ENCODE results near the gene CSNK2B. TPM values are rescaled to one million over a fixed set of nuclear protein-coding genes. Genes with fewer than 3 reads are reported as not detected.

CSNK2B gene
- polyA plus RNA-seq, 2 of the 4 experiments (the other 2 are of a cell fraction), result 41.8 to 141 TPM

DNA sequence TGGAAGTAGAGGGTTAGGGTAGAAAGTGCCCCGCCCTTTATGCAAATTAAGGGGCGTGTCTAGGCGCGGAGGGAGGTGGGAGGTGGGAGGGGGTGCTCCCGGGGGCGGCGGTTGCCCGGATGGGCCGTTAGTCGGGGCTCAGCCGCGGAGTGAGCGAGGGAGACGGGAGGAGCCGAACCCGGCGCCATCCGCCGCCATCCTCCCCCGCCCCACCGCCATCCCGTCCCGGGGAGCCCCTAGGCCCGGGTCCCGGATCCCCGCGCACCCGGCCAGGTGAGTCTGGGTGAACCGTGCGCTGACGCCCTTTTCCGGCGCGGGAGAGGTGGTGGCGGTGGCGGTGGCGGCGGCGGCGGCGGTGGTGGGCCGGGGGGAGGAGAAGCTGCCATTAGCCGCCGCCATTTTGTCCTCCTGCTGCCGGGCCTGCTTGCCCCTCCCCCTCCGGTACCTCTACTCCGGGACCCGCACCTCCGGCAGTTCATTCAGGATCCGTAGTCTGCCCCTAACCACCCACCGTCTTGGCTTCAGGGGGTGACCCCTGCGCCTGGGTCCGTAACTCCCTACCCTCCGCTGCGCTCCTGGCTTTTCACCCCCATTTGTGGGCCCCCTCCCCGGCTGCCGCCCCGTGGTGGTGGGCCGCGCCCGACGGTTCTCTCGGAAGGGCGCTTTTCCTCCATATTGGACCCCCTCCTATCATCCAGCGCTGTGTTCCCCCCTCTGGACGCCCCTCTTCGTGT is 45.1 kb upstream of the CSNK2B start, which contains the start of gene PRRC2A (continued):
- TF ChIP-seq CHD4 (IDR thresholded peaks at IDR 0.05; ENCODE audit: borderline replicate concordance), result no peak
- TF ChIP-seq JUNB (IDR thresholded peaks at IDR 0.05), result no peak
- TF ChIP-seq, protein P1, sequence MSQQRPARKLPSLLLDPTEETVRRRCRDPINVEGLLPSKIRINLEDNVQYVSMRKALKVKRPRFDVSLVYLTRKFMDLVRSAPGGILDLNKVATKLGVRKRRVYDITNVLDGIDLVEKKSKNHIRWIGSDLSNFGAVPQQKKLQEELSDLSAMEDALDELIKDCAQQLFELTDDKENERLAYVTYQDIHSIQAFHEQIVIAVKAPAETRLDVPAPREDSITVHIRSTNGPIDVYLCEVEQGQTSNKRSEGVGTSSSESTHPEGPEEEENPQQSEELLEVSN (IDR thresholded peaks at IDR 0.05; ENCODE audit: borderline replicate concordance, low read depth), result no peak
- no peak for TF ChIP-seq EHF (CRISPR knock-in tag; IDR thresholded peaks at IDR 0.05)
- TF ChIP-seq, protein P2, sequence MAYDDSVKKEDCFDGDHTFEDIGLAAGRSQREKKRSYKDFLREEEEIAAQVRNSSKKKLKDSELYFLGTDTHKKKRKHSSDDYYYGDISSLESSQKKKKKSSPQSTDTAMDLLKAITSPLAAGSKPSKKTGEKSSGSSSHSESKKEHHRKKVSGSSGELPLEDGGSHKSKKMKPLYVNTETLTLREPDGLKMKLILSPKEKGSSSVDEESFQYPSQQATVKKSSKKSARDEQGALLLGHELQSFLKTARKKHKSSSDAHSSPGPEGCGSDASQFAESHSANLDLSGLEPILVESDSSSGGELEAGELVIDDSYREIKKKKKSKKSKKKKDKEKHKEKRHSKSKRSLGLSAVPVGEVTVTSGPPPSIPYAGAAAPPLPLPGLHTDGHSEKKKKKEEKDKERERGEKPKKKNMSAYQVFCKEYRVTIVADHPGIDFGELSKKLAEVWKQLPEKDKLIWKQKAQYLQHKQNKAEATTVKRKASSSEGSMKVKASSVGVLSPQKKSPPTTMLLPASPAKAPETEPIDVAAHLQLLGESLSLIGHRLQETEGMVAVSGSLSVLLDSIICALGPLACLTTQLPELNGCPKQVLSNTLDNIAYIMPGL (CRISPR knock-in tag; IDR thresholded peaks at IDR 0.05; ENCODE audit: borderline replicate concordance), result no peak
- TF ChIP-seq KDM5A (IDR thresholded peaks at IDR 0.05), result no peak; the same call in 1 of the 2 replicates
- TF ChIP-seq NPAS2 (CRISPR knock-in tag; IDR thresholded peaks at IDR 0.05; ENCODE audit: borderline replicate concordance), result no peak
- TF ChIP-seq PBX3 (IDR thresholded peaks at IDR 0.05), result no peak
- TF ChIP-seq SMC3 (IDR thresholded peaks at IDR 0.05), result no peak

DNA sequence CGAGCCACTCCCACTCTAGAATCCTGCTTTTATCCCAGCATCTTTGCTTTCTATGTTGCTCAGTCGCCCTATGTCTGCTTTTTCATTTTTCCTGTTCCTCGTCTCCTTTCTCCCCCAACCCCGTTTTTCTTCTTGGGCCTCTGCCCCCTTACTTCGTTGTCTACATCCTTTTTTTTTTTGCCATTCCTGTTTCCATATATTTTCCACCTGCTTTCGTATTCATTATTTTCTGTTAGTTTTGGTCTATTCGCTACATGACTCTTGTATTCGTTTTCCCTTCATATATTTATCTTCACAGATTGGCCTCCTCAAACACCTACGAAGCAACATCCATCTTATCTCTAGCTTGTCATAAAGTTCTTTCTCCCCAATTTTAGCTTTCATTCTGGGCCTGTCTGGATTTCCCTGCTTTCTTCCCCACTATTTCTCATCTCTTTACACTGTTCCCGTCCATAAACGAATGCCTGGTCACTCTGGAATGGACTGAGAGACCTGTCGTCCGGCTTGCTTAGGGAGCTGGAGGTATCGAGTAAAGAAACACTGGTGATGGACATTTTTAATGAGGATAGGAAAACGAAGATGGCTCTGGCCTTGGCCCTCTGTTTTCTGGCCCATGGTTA is 44.5 kb upstream of the CSNK2B start:
- TF ChIP-seq CTCF (IDR thresholded peaks at IDR 0.05), result no peak
- no peak for TF ChIP-seq RFX5 (IDR thresholded peaks at IDR 0.05)
- no peak for TF ChIP-seq RNF2 (IDR thresholded peaks at IDR 0.05; ENCODE audit: borderline replicate concordance, low read depth)
- no peak for TF ChIP-seq FOSL2 (IDR thresholded peaks at IDR 0.05)
- TF ChIP-seq FOSL2 (CRISPR knock-in tag; IDR thresholded peaks at IDR 0.05), result no peak
- TF ChIP-seq EP300 (IDR thresholded peaks at IDR 0.05), result no peak
- no peak for TF ChIP-seq BHLHE40 (IDR thresholded peaks at IDR 0.05; ENCODE audit: low read depth, low read length)
- no peak for TF ChIP-seq NPAS2 (CRISPR knock-in tag; IDR thresholded peaks at IDR 0.05; ENCODE audit: borderline replicate concordance)
- H3K9me3 ChIP-seq, result no peaks in the 10 kb centered on the region
- peak overlapping the region; percentile 99 for H3K4me2 ChIP-seq
- FAIRE-seq (no peak), ATAC-seq (no peak), DNase-seq (ENCODE audit: low read depth in 1 of 2, low spot score in 1 of 2) (no peak)
- ChIA-PET POLR2A (interaction anchor here (1.2 to 1.3 kb wide), 2 partner anchors 12 to 18 kb away, joined by 3 to 4 read pairs; no protein-coding TSS in a partner anchor), CTCF (interaction anchor here (1.0 to 1.7 kb wide), 3 partner anchors 23 to 151 kb away, joined by 3 to 6 read pairs (median 3); no protein-coding TSS in a partner anchor)
- H3K4me3 ChIP-seq, result peak overlapping the region; percentile 81
- peak overlapping the region; percentile 99 for H3K27ac ChIP-seq
- peaks cover 15% of the 10 kb centered on the region for H3K4me1 ChIP-seq
- WGBS (ENCODE audit: missing lambda C conversion rate), result 2% methylated on average over 15 of the region's 15 CpGs

DNA sequence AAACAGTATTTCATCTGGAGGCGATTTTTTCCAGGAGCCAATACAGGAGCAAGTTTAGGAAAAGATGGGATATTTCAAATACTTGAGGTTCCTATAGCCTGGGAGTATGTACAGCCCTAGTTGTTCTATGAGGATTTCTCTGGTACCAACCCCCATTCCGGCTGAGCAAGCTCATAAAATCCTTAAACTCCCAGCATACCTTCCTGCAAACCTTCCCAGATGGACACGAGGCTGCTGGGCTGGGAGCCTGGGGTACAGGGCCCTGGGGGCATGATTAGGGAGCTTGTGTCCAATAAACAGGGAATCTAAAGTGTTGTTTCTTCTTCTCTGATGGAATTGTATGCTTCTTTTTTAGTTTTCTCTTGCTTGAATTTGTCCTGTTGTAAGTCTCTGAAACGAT is 43.9 kb upstream of the CSNK2B start:
- DNase-seq (ENCODE audit: low read depth in 1 of 2, low spot score in 1 of 2), result no peak
- Histone ChIP-seq H3K4me2 (peak overlapping the region; percentile 99), H3K4me3 (peak overlapping the region; percentile 81), H3K27ac (peak overlapping the region; percentile 99), H3K9me3 (no peaks in the 10 kb centered on the region), H3K4me1 (peaks cover 15% of the 10 kb centered on the region)
- WGBS (ENCODE audit: missing lambda C conversion rate), result 2% methylated on average over 3 of the region's 4 CpGs
- ChIA-PET CTCF (interaction anchor here (0.8 to 1.7 kb wide), 4 partner anchors 14 to 150 kb away, joined by 3 to 6 read pairs (median 4); no protein-coding TSS in a partner anchor), POLR2A (interaction anchor here (1.2 to 1.3 kb wide), 2 partner anchors 11 to 17 kb away, joined by 3 to 4 read pairs; no protein-coding TSS in a partner anchor)
- FAIRE-seq, result no peak
- no peak for ATAC-seq
- TF ChIP-seq CTCF (IDR thresholded peaks at IDR 0.05) (no peak), EHMT2 (IDR thresholded peaks at IDR 0.05; ENCODE audit: low read depth) (no peak), MAZ (IDR thresholded peaks at IDR 0.05; ENCODE audit: borderline replicate concordance, low read depth, low read length) (no peak), RAD21 (conservative IDR thresholded peaks at IDR 0.05 in 1 of 2, IDR thresholded peaks at IDR 0.05 in 1 of 2) (no peak), ATOH8 (CRISPR knock-in tag; IDR thresholded peaks at IDR 0.05; ENCODE audit: low read depth) (no peak), CBX2 (IDR thresholded peaks at IDR 0.05; ENCODE audit: borderline replicate concordance, low read depth) (no peak)
- TF ChIP-seq, protein P3, sequence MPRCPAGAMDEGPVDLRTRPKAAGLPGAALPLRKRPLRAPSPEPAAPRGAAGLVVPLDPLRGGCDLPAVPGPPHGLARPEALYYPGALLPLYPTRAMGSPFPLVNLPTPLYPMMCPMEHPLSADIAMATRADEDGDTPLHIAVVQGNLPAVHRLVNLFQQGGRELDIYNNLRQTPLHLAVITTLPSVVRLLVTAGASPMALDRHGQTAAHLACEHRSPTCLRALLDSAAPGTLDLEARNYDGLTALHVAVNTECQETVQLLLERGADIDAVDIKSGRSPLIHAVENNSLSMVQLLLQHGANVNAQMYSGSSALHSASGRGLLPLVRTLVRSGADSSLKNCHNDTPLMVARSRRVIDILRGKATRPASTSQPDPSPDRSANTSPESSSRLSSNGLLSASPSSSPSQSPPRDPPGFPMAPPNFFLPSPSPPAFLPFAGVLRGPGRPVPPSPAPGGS (IDR thresholded peaks at IDR 0.05), result no peak
